Effector CD4-positive, alpha-beta T cell (primary cell): ENCODE data around the gene PPP1R3F.

Experiments used
- DNase-seq: peaks from one replicate; pipeline ENCODE4 v3.0.0-alpha.2; 2020
- total RNA-seq: gene quantifications from one replicate; lab custom pipeline; 2026; lab: John Stamatoyannopoulos, UW

Gene PPP1R3F, protein sequence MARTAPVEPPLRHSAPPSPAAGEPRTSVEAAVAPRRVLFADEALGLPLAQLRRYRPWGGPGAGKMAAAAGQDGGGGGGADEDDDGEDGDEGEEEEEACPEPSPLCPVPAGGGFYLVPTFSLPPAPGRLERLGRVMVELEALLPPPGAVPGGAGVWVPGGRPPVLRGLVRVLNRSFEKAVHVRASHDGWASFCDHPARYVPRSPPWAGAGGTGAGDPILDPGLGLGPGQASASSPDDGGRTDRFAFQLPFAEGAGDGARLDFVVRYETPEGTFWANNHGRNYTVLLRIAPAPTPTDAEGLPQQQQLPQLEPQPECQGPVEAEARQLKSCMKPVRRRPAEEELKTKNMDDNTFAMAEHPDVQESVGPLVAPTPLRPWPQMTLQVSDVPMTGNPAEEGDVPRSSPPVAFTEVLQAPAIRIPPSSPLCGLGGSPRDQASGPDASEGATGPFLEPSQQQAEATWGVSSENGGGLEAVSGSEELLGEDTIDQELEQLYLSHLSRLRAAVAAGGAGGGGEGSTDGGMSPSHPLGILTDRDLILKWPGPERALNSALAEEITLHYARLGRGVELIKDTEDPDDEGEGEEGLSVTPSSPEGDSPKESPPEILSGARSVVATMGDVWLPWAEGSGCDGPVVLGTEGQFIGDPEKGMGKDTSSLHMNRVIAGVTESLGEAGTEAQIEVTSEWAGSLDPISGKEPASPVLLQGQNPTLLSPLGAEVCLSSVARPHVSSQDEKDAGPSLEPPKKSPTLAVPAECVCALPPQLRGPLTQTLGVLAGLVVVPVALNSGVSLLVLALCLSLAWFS
- 25.3 reads per million, percentile 52 among the genes with 10 or more reads in this experiment for total RNA-seq

DNA sequence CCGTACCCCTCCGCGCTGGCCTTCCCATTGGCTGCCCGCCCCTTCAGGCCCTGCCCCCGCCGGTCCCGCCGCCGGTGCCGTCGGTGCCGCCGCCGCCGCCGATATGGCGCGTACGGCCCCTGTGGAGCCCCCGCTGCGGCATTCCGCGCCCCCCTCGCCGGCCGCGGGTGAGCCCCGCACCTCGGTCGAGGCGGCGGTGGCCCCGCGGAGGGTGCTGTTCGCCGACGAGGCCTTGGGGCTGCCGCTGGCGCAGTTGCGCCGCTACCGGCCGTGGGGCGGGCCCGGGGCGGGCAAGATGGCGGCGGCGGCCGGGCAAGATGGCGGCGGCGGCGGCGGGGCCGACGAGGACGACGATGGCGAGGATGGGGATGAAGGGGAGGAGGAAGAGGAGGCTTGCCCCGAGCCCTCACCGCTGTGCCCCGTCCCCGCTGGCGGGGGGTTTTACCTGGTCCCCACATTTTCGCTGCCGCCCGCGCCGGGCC is at the start of gene PPP1R3F:
Gene PPP1R3F (plus strand): TSS at position 27 of the 482 bp plus-strand sequence. CDS start 77 bp downstream, at position 104.
- peak; percentile 26 for DNase-seq

DNA sequence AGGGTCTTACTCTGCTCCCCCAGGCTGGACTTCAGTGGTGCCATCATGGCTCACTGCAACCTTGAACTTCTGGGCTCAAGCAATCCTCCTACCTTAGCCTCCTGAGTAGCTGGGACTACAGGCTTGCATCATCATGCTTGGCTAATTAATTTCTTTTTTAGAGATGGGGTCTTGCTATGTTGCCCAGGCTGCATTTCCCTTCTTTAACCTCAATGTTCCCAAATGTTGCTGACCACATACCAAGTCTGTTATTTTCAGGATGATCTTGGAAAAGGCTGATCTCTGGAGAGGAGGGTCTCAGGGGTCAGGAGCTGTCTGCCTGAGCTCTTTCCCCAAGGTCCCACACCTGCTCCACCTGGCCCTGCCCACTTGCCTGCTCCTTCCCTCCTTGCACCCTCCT is 49.5 kb upstream of the PPP1R3F start:
- no peak for DNase-seq

DNA sequence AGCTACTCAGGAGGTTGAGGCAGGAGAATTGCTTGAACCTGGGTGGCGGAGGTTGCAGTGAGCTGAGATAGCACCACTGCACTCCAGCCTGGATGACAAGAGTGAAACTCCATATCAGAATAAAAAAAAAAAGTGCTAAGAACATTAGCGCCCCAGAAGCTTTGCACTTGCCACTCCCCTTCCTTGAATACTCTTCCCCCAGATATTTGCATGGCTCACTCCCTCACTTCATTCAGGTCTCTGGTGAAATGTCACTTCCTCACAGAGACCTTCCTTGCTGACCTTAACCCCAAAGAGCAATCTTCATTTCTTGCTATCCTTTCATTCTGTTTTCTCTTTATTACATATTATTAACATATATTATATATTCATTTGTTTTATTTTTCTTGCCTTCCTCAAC is 47.7 kb upstream of the PPP1R3F start:
- DNase-seq = no peak

DNA sequence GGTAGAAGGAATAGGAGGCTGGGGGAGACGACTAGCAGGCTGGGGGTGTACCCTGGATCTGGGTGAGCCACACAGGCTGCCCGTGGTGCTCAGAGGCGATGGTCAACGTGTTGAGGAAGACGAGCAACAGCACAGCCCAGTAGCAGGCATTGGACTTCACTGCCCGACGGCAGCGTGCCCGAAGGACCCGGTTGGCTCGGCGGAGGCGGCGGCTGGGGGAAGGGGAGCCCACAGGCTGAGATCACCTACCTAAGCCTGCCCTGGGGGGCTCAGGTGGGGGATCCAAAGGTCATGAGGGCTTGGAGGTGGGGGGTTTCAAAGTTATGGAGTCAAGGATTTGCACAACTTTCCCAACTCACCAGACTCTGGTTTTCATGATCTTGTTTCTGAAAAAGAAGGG is 43.7 kb upstream of the PPP1R3F start:
- DNase-seq = no peak

DNA sequence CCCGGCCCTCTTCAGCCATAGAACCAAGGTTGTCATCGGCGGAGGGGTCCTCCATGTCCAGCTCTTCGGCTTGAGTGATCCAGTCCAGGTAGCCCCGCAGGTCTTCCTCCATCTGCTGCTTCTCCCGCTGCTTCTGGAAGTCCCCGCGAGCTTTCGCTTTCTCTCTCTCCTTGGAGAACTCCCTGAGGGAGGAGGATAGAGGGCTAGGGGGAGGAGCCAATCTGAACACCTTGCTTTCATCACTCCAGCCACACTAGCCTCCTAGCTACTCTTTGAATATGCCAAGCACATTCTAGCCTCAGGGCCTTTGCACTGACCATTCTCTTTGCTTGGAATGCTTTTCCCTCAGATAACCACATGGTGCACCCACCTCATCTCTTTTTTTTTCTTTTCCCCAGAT is 42.6 kb upstream of the PPP1R3F start:
- DNase-seq = no peak

DNA sequence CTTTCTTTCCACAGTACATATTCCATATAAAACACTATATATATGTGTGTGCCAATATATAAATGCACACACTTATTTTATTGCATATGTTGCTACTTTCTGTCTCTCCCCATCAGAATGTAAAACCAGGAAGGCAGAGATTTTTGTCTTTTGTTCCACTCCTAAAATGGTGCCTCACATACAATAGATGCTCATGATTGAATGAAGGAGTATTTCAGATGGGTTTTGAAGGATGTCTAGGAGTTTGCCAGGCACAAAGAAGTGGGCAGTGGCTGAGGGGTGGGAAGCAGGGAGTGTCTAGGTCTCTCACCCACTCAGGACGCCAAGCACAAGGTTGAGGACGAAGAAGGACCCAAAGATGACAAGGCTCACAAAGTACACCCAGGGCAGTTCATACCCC is 41.9 kb upstream of the PPP1R3F start:
- no peak for DNase-seq

DNA sequence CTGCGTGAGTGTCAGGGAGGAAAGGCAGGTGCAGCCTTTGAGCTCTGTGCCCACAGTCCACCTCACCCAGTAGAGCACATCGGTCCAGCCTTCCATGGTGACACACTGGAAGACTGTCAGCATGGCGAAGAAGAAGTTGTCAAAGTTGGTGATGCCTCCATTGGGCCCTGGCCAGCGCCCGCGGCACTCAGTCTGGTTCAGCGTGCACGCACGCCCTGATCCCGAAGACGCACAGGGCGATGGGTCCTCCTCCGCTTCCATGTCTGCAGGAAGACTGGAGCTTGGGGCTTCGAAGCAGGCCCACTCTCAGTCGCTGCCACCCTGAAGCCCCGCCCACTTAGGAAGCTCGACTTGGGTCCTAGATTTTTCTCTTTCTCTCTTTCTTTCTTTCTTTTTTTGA is 41.4 kb upstream of the PPP1R3F start:
- no peak for DNase-seq

DNA sequence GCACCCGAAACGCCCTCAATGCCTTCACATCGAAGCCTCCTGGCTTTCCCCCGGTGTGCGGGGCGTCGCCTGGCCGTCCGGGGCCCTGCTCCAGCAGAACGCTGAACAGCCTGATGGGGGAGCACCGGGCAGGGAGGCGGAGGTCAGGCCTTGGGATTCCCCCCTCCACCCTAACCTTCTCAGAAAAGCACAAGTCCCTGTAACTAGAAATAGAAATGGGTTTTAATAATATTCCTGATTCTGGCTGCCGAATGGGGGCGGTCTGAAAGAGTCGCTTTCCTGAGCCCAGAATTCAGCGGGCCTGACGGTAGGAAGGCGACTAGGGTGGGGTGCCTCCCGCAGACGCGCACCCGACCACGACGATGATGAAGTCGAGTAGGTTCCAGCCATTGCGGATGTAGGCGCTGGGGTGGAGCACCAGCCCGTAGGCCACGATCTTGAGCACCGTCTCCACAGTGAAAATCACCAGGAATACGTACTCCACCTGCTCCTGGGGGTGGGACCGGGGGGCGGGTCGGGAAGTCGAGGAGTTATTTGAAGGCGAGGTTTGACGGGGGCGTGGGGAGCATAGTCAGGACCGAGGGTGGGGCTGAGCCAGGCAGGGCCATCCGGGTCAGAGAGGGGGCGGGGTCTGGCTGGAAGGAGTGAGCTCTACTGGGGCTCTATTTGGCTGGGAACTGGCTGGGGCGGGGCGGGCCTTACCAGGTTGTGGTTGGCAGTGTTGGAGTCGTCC is 38.9 kb upstream of the PPP1R3F start:
- DNase-seq = peak; percentile 18

DNA sequence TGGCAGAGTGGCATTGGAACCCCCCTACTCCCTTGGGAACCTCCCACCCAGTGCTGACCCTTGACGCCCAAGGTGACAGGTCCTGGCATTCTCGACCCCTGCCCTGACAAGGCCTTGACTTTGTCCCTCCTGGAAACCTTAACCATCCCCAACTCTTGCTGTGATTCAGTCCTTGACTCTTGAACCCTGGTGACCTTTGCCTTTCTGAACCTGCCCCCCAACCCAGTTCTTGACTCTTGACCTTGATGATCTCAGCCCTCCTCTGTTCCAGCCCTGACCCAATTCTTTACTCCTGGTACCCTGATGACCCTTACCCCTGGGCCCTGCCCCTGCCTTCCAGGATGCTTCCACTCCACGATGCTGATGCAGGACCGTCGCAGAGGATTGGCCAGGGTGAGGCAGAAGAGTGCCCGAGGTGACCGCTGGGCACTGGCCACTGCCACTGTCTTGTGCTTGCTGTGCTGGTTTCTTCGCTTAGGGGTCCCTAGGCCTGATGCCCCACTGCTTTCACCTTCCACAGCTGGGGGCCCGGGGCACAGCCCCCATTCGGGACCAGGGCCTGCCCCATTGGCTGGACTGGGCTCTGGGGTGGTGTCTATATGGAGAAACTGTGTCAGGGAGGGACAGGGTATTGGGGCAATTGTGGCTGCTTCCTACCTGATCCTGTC is 38.1 kb upstream of the PPP1R3F start:
- DNase-seq = no peak

DNA sequence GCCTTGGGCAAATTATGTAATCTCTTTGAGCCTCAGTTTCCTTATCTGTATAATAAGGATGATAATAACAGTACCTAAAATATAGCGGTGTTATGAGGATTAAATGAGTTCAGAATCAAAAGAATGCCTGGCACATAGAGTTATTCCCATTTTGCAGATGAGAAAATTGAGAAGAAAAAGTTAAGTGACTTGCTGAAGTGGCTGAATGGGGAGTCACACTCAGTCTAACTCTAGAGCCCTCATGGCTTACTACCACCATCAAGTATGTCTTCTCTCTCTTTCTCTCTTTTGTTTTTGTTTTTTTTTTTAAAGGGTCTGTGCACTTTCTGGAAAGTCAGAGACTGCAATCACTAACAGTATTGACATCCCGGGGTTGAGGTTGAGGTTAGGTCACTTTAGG is 37.1 kb upstream of the PPP1R3F start:
- DNase-seq = no peak

DNA sequence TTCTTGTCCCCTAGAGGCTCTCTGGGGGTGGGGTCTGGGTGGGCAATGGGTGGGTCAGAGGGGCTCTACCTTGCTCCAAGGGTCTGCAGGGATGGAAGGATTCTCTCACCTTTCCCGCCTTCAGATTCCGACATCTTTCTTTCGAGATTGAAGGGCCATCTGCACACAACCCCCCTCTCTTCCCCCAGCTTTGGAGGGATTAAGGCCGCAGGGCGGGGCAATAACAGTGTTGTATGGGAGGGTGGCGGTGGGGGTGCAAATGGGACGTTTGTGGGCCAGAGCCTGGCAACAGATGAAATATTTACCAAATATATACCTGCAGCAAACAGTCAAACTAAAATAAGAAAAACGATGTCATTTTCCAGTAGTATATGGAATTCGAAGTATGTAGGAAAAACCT is 36.4 kb upstream of the PPP1R3F start, which contains the start of gene CACNA1F:
Gene CACNA1F (minus strand): TSS at position 165 of the 400 bp plus-strand sequence. CDS start 31 bp downstream, at position 134.
- no peak for DNase-seq

DNA sequence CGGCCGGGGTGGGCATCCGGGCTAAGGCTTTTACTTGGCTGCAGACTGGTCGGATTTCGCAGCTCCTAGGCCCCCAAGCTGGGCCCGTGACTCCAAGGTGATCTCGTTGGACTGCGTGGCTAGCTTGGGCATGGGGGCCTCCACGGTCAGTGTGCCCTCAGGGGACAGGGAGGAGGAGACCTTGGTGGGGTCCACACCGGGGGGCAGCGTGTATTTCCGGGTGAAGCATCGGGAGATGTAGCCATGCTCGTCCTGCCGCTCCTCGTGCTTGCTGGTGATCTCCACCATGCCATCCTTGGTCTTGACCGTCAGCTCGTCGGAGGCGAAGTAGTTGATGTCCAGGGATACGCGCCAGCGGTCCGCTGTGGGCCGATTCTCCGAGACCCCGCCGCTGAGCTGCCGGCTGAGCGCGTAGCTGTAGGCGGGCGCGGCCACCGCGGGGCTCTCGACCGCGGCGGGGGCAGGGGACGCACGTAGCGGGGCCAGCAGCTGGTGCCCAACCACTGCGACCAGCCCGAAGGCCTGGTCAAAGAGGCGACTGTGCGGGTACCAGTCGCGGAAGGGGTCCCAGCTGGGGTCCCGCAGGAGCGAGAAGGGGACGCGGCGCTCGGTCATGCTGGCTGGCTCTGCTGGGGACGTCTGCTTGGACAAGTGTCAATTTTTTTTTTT is 35.6 kb upstream of the PPP1R3F start:
- DNase-seq = no peak

DNA sequence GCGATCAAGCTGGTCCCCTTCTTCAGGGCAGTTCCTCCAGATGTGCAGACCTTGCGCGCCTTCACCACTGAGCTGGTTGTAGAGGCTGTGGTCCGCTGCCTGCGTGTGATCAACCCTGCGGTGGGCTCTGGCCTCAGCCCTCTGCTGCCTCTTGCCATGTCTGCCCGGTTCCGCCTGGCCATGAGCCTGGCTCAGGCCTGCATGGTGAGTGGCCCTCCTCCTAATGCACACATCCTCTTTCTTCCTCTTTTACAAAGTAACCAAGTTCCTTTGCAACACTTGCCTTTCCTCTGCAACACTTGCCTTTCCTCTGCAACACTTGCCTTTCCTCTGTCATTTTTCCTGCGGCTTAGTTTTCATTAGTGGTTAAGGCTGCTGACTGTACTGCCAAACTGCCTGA is 32.5 kb upstream of the PPP1R3F start:
- no peak for DNase-seq

DNA sequence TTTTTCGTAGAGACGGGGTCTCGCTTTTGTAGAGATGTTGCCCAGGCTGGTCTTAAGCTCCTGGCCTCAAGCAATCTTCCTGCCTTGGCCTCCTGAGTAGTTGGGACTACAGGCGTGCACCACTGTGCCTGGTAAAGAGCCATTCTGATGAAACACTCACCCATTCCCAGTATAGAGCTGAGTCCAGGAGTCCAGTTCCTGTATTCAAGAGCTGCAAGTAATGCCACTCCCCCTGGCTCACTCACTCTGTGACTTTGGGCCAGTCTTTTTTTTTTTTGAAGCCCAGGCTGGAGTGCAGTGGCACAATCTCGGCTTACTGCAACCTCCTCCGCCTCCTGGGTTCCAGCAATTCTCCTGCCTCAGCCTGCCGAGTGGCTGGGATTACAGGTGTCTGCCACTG is 30.9 kb upstream of the PPP1R3F start:
- DNase-seq = no peak

DNA sequence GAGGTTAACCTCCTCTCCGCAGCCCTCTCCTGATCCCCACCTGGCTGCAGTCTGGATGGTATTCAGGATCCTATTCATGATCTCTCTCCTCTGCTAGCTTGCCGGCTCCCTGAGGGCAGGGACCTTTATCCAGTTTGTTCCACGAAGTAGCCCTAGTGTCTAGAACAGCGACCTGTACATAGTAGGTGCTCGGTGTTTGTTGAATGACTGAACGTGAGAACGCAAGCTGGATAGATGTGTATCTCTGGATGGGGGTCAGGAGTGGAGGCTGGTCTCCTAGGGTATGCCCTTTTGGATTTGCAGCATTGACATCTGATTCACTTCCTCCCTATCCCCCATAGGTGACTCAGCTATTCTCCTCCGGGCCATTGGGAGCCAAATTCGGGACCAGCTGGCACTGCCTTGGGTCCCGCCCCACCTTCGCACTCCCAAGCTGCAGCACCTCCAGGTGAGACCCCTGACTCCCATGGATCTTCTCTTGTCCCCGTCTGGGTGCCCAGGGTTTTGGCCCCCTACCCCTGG is 27.0 kb upstream of the PPP1R3F start:
- DNase-seq = no peak

DNA sequence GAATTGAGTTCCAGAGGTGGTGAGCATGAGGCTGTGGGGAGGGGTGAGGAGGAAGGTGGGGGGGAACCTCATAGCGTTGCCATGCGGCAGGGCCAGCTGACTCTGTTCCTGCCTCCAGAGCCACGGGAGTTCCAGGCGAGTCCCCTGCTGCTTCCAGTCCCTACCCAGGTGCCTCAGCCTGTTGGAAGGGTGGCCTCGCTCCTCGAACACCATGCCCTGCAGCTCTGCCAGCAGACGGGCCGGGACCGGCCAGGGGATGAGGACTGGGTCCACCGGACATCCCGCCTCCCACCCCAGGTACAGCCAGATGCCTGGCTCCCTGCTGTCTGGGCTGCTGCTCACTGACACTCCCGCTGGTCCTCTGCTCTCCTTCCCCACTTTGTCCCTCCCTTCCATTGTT is 26.4 kb upstream of the PPP1R3F start:
- no peak for DNase-seq

DNA sequence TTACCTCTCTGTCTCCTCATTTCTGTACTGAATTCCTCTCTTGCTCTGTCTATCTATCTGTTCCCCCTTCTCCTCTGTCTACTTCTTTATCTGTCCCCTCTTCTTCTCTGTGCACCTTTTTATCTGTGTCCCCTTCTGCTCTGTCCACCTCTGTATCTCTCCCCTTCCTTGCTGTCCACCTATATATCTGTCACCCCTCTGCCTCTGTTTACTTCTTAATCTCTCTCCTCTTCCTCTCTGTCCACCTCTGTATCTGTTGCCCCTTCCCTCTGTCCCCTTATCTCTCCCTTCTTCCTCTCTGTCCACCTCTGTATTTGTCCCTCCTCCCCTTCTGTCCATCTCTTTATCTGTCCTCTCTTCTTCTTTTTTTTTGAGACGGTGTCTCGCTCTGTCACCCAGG is 25.4 kb upstream of the PPP1R3F start:
- no peak for DNase-seq

DNA sequence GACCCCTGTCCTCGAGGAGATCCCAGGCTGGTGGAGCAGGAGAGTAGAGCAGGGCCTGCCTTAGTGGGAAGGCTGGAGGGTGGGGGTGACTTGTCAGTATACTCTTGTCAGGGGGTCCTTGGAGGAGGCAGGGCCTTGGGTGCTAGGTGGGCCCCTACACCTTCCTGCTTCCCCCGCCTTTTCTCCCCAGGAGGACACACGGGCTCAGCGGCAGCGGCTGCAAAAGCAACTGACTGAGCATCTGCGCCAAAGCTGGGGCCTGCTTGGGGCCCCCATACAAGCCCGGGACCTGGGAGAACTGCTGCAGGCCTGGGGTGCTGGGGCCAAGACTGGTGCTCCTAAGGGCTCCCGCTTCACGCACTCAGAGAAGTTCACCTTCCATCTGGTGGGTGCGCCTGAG is 23.1 kb upstream of the PPP1R3F start:
- DNase-seq = no peak

DNA sequence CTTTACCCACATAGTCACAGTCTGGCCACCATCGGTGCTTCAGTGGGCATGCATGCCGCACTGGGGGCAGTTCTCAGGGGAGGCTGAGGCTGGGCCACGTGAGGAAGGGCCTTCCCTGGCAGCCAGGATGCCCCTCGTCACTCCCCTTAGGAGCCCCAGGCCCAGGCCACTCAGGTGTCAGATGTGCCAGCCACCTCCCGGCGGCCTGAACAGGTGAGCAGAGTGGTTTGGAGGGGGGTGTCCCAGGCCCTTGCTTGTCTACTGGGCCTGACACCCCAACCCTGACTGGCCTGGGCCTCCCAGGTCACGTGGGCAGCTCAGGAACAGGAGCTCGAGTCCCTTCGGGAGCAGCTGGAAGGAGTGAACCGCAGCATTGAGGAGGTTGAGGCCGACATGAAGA is 22.2 kb upstream of the PPP1R3F start:
- DNase-seq = no peak

DNA sequence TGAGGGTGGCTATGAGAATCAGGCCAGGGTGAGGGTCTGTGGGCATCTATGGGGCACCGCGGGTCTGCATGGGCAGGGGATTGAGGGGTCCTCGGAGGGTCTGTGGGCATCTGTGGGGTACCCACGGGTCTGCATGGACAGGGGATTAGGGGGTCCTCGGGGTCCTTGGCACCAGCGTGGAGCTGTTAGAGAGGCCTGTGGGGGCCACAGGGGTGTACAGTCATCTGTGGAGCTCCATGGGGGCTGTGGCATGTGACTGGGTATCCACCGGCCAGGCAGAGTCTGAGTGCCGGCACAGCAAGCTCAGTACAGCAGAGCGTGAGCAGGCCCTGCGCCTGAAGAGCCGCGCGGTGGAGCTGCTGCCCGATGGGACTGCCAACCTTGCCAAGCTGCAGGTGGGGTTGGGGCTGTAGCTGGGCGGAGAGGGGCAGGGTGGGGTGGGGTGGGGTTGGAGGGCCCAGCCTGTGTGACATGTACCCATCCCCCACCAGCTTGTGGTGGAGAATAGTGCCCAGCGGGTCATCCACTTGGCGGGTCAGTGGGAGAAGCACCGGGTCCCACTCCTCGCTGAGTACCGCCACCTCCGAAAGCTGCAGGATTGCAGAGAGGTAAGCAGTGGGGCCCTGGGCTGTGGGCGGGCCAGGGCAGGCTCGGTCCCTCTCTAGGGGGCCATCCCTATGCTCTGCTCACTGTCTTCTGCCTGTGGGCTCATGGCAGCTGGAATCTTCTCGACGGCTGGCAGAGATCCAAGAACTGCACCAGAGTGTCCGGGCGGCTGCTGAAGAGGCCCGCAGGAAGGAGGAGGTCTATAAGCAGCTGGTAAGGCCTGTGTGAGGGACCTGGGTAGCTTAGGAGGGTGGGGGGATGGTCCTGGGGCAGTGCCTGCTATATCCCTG is 21.4 kb upstream of the PPP1R3F start:
- no peak for DNase-seq

DNA sequence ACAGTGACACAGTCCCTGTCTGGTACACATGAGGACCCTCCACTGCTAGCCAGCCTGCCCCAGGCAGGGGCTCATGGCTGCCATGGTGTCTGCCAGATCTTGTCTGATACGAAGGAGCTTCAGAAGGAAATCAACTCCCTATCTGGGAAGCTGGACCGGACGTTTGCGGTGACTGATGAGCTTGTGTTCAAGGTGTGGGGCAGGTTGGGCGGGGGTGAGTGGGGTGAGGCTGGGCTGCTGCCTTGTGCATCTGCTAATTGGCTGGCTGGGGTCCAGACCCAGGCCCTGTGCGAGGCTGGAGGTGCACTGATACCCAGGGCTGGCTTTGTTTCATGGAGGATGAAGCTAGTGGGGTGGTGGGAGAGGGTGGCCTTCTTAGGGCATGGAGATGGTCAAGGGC is 20.5 kb upstream of the PPP1R3F start:
- no peak for DNase-seq
